Measurements from ENCODE around the gene TEAD1.

GRCh38 chr11:12646478-12646877 is 27.7 kb upstream of the TEAD1 start:
- TF ChIP-seq CTCF (conservative IDR thresholded peaks at IDR 0.05 in 1 of 2, IDR thresholded peaks at IDR 0.05 in 1 of 2; ENCODE audit: low read depth in 1 of 2, low read length in 2 of 2) (no peak), EZH2 (IDR thresholded peaks at IDR 0.05; ENCODE audit: low read length, missing control alignments) (no peak)

Measured in fibroblast of lung (primary cell).